Prostate gland (tissue), 2 donors: Measurements from ENCODE around the gene ZNF790. TPM values are rescaled to one million over a fixed set of nuclear protein-coding genes. Genes with fewer than 3 reads are reported as not detected.

Experiments
- DNase-seq: peaks from one replicate; pipeline ENCODE4 v3.0.0-alpha.2; 2019; ENCODE audit warnings: low spot score
- H3K27ac ChIP-seq, 2 donors: fragments of 200-600 bp; sonication (generic); 2 replicates each; pipeline ENCODE4 v1.5.1; 2017 to 2019
- H3K27me3 ChIP-seq: fragments of 200-600 bp; sonication (generic); replicated peaks from 2 replicates; pipeline ENCODE4 v1.5.1; 2019; ENCODE audit not compliant: insufficient read depth
- H3K36me3 ChIP-seq, 2 donors: fragments of 200-600 bp; sonication (generic); 1 replicate in 1 of 2; 2 replicates in 1 of 2; pipeline versions ENCODE4 v1.5.1 to v1.8.1; 2017 to 2019
- H3K4me1 ChIP-seq: fragments of 200-600 bp; sonication (generic); replicated peaks from 2 replicates; pipeline ENCODE4 v1.5.1; 2019
- H3K4me3 ChIP-seq, 2 donors: fragments of 200-600 bp; sonication (generic); 2 replicates each; pipeline ENCODE4 v1.5.1; 2017 to 2019
- H3K9me3 ChIP-seq: fragments of 200-600 bp; sonication (generic); 2 replicates; pipeline ENCODE4 v1.5.1; 2017
- CTCF ChIP-seq, 4 experiments: fragments of 200-600 bp in 2 of 4; fragments of 450-650 bp in 2 of 4; sonication (generic) in 2 of 4; IDR thresholded peaks; 1 replicate in 3 of 4; 2 replicates in 1 of 4; pipeline ENCODE4 v1.5.1; 2016 to 2019; ENCODE audit warnings: antibody characterized with exemption in 4 of 4, mild to moderate bottlenecking in 2 of 4, moderate library complexity in 2 of 4
- POLR2A ChIP-seq: fragments of 450-650 bp; IDR thresholded peaks from one replicate; pipeline ENCODE4 v1.6.1; 2016; ENCODE audit warnings: antibody characterized with exemption, mild to moderate bottlenecking
- POLR2AphosphoS5 ChIP-seq: sonication (generic); formaldehyde crosslinking; IDR thresholded peaks from one replicate; pipeline ENCODE4 v1.6.1; 2017; ENCODE audit warnings: antibody characterized with exemption
- WGBS: methylation state at CpG from one replicate; pipeline ENCODE4 v1.1.5; 2018; 5-methylcytosine and 5-hydroxymethylcytosine counted together
- intact Hi-C: fragments of 100-400 bp; cut with DNase I; formaldehyde crosslinking; loops from one replicate; pipeline ENCODE4 v1.14.2; 2022
- total RNA-seq, 2 donors: library from RNA; depleted of rRNA; stranded (reverse); fragments of >200 nt; gene quantifications; one replicate each; pipeline ENCODE4 v1.1.0, GENCODE V29; 2016

Gene ZNF790
- 10 to 100 TPM in 1 of 2 donors, 1 to 10 TPM in 1; 5.5 to 13.3 TPM for total RNA-seq

- H3K36me3 ChIP-seq, result peaks cover 0 to under 1% of the 10 kb centered on the region in 2 donors
- under 1% methylated on average over 49 of the region's 56 CpGs for WGBS
- H3K4me1 ChIP-seq, result no peaks in the 10 kb centered on the region
Measured at GRCh38 chr19:36837906-36838783, at the start of gene ZNF790. ZNF790 (minus strand) TSS chr19:36838387; CDS start chr19:36825619, 12,768 bp downstream.

GRCh38 chr19:36876993-36877938, 39.1 kb upstream of the ZNF790 start:
- Histone ChIP-seq H3K4me3 (no peak overlapping the region), H3K36me3 (peaks cover 0 to 18% of the 10 kb centered on the region in 2 donors), H3K27me3 (no peaks in the 10 kb centered on the region), H3K27ac (no peak overlapping the region), H3K4me1 (no peaks in the 10 kb centered on the region), H3K9me3 (peaks cover 12% of the 10 kb centered on the region)
- DNase-seq, result no peak
- WGBS, result 97% methylated on average over 10 of the region's 10 CpGs
- TF ChIP-seq POLR2A (no peak), CTCF (IDR thresholded peaks at IDR 0.05) (no peak), POLR2AphosphoS5 (no peak)
- intact Hi-C loops, result no loop called here

More at GRCh38 chr19:36837906-36838783, at the start of gene ZNF790:
- peak; percentile 12 for TF ChIP-seq POLR2A
- TF ChIP-seq POLR2AphosphoS5, result peak; percentile 85
- no peak for TF ChIP-seq CTCF (IDR thresholded peaks at IDR 0.05)
- intact Hi-C loops, result no loop called here
- Histone ChIP-seq H3K27me3 (no peaks in the 10 kb centered on the region), H3K4me3 (peak within 1 kb of the TSS; percentile 68 to 69), H3K9me3 (no peaks in the 10 kb centered on the region), H3K27ac (peak within 1 kb of the TSS; percentile 84 to 87)
- DNase-seq, result peak; percentile 90

GRCh38 chr19:36851898-36852297, 13.7 kb upstream of the ZNF790 start:
- Histone ChIP-seq H3K36me3 (no peaks in the 10 kb centered on the region), H3K27me3 (no peaks in the 10 kb centered on the region), H3K4me1 (no peaks in the 10 kb centered on the region), H3K9me3 (no peaks in the 10 kb centered on the region), H3K27ac (no peak overlapping the region), H3K4me3 (no peak overlapping the region)
- TF ChIP-seq POLR2AphosphoS5 (no peak), POLR2A (no peak), CTCF (IDR thresholded peaks at IDR 0.05) (no peak)
- intact Hi-C loops, result loop anchor here (2.0 to 5.0 kb wide), 2 partner anchors 65 to 185 kb away; partner anchors contain the start of genes ZNF461, ZNF568 and ZNF829
- WGBS, result 97% methylated on average over 3 of the region's 3 CpGs
- no peak for DNase-seq

GRCh38 chr19:36850559-36851442, 12.6 kb upstream of the ZNF790 start, which contains the start of gene ZNF345:
ZNF345 (plus strand) TSS chr19:36850876; CDS start chr19:36876831, 25,955 bp downstream.
- TF ChIP-seq CTCF (IDR thresholded peaks at IDR 0.05) (no peak), POLR2A (peak; percentile 36), POLR2AphosphoS5 (peak; percentile 87)
- Histone ChIP-seq H3K9me3 (no peaks in the 10 kb centered on the region), H3K27ac (peak within 1 kb of the TSS; percentile 87 to 90), H3K36me3 (no peaks in the 10 kb centered on the region), H3K4me1 (no peaks in the 10 kb centered on the region), H3K4me3 (peak within 1 kb of the TSS; percentile 56 to 70), H3K27me3 (no peaks in the 10 kb centered on the region)
- peak; percentile 93 for DNase-seq
- under 1% methylated on average over 43 of the region's 43 CpGs for WGBS
- intact Hi-C loops, result loop anchor here (1.0 to 5.0 kb wide), 3 partner anchors 66 to 184 kb away; partner anchors contain the start of genes ZNF461, ZNF568 and ZNF829
